GF-D8 (cell line): ENCODE data around the gene OR5D14.

Source experiments
- DNase-seq: peaks from one replicate; lab custom pipeline; 2025; lab: John Stamatoyannopoulos, UW

The OR5D14 gene

DNA sequence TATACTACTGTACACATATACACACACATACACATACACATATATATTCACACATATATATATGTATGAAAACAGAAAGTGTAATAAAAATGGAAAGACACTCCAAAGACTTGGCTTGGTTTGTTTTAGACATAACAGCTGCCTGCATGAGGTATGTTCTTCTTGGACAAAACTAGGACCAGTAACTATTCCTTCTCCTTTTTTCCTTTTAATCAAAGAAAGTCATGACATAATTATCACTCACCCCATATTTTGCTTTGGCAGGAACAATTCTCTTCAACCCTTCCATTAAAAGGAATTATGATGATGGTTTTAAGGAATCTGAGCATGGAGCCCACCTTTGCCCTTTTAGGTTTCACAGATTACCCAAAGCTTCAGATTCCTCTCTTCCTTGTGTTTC, at the start of gene OR5D14:
OR5D14 (plus strand) TSS at position 301 of the 400 bp plus-strand sequence; CDS start at position 301, 0 bp downstream.
- DNase-seq = no peak

DNA sequence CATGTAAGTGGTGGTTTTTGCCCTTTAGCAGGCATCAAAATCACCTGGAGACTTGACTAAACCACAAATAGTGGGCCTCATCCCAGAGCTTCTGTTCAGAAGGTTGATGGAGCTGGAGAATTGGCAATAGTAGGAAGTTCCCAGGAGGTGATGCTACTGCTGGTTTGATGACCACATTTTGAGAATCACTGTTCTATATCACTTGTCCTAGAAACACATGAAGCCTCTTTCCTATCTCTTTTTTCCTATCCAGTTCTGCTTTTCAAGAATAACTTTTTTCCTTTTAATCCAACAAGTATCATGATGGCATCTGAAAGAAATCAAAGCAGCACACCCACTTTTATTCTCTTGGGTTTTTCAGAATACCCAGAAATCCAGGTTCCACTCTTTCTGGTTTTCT, 22.2 kb upstream of the OR5D14 start, which contains the start of gene OR5D13:
OR5D13 (plus strand) TSS at position 301 of the 400 bp plus-strand sequence; CDS start at position 301, 0 bp downstream.
- no peak for DNase-seq

DNA sequence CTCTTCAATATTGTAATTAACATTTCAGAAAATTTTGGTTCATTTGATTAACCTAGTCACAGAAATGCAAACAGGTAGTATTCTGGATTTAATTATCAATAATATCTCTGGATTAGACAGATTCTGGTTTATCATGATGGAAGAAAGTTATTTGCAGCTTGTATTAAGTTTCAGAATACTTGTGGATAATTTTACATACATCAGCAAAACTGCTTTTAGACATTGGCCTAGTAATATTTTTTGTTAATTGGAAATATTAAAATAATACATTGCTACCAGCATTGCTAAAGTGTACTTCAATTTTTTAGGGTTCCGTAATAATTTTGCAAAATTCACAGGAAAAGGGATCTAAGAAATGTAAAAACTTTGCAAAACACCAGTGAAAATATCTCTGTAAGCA, 3.8 kb upstream of the OR5D14 start:
- no peak for DNase-seq

GRCh38 chr11:55793321-55793720, 2.0 kb upstream of the OR5D14 start:
- no peak for DNase-seq

DNA sequence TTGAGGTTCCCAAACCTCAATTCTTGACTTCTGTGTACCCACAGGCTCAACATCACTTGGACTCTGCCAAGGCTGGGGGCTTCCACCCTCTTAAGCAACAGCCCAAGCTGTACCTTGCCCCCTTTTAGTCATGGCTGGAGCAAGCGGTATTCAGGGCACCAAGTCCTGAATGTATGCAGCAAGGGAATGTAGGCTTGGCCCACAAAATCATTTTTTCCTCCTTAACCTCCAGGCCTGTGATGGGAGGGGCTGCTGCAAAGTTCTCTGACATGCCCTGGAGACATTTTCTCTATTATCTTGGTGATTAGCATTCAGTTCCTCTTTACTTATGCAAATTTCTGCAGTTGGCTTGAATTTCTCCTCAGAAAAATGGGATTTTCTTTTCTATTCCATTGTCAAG, 10.9 kb downstream of the OR5D14 start:
- DNase-seq = no peak

GRCh38 chr11:55811067-55811466, 15.7 kb downstream of the OR5D14 start, which contains the start of gene OR5L1:
Gene OR5L1, plus strand, starts transcription at chr11:55811367. Its CDS starts 100 bp downstream, at chr11:55811467.
- no peak for DNase-seq

DNA sequence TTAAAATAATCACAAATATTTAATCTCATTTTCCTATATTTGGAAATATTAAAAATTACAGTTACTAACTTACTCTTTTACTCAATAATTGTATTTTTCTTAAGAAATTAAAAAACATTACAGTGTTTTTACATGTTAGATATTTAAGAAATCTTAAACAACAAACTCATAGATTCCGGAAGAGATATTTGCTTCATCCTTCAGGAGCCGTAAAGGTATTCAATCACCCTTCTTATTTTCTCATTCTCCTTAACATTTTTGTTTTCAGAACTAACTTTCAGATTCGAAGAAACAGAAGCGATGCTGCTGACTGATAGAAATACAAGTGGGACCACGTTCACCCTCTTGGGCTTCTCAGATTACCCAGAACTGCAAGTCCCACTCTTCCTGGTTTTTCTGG, 24.0 kb downstream of the OR5D14 start, which contains the start of gene OR5D18:
OR5D18 (plus strand) TSS at position 301 of the 400 bp plus-strand sequence; CDS start at position 301, 0 bp downstream.
- no peak for DNase-seq

GRCh38 chr11:55826919-55827318, 31.6 kb downstream of the OR5D14 start, which contains the start of gene OR5L2:
Gene OR5L2, plus strand, starts transcription at chr11:55827219. Its CDS starts 0 bp downstream, at chr11:55827219.
- DNase-seq = no peak

DNA sequence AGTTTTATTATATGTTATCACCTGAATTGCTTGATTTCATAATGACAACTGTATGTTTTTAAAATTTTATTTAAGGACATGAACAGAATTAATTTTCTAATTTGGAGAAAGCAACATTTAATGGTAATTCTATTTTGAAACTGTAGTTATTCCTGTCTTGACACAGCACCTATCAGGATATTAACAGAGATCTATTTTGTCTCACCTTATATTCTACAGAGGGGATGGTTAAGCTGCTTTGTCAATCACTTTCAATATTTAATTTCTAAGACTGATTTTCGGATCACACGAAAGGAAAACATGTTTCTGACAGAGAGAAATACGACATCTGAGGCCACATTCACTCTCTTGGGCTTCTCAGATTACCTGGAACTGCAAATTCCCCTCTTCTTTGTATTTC, 43.1 kb downstream of the OR5D14 start, which contains the start of gene OR5D16:
OR5D16 (plus strand) TSS at position 301 of the 400 bp plus-strand sequence; CDS start at position 301, 0 bp downstream.
- DNase-seq = no peak
